Gastrocnemius medialis (tissue), 4 donors: Measurements from ENCODE around the gene RUSF1.

Experiments used
- POLR2A ChIP-seq, 2 donors: fragments of 450-650 bp; IDR thresholded peaks; one replicate each; pipeline ENCODE4 v1.6.1; 2017; ENCODE audit warnings: antibody characterized with exemption in 2 of 2, mild to moderate bottlenecking in 2 of 2, moderate library complexity in 2 of 2
- TF ChIP-seq, protein P1 (sequence below), 5 experiments: fragments of 450-650 bp in 3 of 5; fragments of 200-600 bp in 2 of 5; sonication (generic) in 2 of 5; IDR thresholded peaks in 4 of 5; conservative IDR thresholded peaks in 1 of 5; 1 replicate in 4 of 5; 2 replicates in 1 of 5; pipeline ENCODE4 v1.5.1; 2016 to 2019; ENCODE audit warnings: antibody characterized with exemption in 5 of 5, mild to moderate bottlenecking in 3 of 5, moderate library complexity in 3 of 5

DNA sequence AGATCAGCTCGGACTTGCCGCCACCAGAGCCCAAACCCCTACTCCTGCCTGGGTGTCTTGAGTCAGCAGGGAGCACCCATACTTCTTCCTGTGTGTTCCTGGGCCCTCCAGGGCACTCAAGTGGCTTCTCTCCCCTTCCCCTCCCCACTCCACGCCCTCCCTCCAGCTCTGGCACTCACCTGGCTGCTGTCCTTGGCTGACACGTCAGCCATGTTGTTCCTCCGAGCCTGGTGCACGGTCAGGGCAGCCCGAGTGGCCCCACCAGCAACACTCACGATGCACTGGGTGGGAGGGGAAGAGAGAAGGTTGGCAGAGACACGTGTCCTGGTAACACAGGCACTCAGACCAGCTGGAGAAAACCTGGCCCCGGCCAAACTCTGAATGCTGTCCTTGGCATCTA lies 11.5 kb downstream of the RUSF1 start:
- TF ChIP-seq, protein P1, sequence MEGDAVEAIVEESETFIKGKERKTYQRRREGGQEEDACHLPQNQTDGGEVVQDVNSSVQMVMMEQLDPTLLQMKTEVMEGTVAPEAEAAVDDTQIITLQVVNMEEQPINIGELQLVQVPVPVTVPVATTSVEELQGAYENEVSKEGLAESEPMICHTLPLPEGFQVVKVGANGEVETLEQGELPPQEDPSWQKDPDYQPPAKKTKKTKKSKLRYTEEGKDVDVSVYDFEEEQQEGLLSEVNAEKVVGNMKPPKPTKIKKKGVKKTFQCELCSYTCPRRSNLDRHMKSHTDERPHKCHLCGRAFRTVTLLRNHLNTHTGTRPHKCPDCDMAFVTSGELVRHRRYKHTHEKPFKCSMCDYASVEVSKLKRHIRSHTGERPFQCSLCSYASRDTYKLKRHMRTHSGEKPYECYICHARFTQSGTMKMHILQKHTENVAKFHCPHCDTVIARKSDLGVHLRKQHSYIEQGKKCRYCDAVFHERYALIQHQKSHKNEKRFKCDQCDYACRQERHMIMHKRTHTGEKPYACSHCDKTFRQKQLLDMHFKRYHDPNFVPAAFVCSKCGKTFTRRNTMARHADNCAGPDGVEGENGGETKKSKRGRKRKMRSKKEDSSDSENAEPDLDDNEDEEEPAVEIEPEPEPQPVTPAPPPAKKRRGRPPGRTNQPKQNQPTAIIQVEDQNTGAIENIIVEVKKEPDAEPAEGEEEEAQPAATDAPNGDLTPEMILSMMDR (IDR thresholded peaks at IDR 0.05 in 4 of 5, conservative IDR thresholded peaks at IDR 0.05 in 1 of 5) = no peak
- TF ChIP-seq POLR2A (IDR thresholded peaks at IDR 0.05) = no peak
